A673 (cell line): ENCODE data around the gene USPL1. TPM values are rescaled to one million over a fixed set of nuclear protein-coding genes. Genes with fewer than 3 reads are reported as not detected.
A peak's percentile ranks its signal among the peaks of the same experiment; 100 is the strongest.

Experiments
- Bru-seq: library from RNA; stranded (reverse); fragments of 400-500 nt; gene quantifications from one replicate; lab custom pipeline; 2021; lab: Mats Ljungman, UMichigan
- BruChase-seq, 2 experiments: library from RNA; stranded (reverse); fragments of 400-500 nt; gene quantifications; one replicate each; lab custom pipeline; 2021; lab: Mats Ljungman, UMichigan
- BruUV-seq: library from RNA; stranded (reverse); fragments of 400-500 nt; replicated peaks from 2 replicates; lab custom pipeline; 2021; lab: Mats Ljungman, UMichigan
- CTCF ChIA-PET: fragments of 300-600 bp; sonication (Branson Sonifier 250); formaldehyde crosslinking; loops from one replicate; lab custom pipeline; 2022; ENCODE audit warnings: antibody characterized with exemption; lab: Charles Lee
- POLR2A ChIA-PET: fragments of 300-600 bp; sonication (Branson Sonifier 250); formaldehyde crosslinking; loops from one replicate; lab custom pipeline; 2022; ENCODE audit warnings: antibody characterized with exemption; ENCODE audit not compliant: low non-redundant PET; lab: Charles Lee
- DNase-seq: peaks from one replicate; pipeline ENCODE4 v3.0.0-alpha.2; 2015; ENCODE audit warnings: low spot score
- H3K27ac ChIP-seq: fragments of 200-600 bp; sonication (generic); 2 replicates; pipeline ENCODE4 v1.5.1; 2016; ENCODE audit warnings: mixed run types, low read depth, mild to moderate bottlenecking, mixed read lengths, antibody characterized with exemption, low read length; ENCODE audit not compliant: poor library complexity, severe bottlenecking
- H3K27me3 ChIP-seq: fragments of 200-600 bp; sonication (generic); replicated peaks from 2 replicates; pipeline ENCODE4 v1.6.1; 2017; ENCODE audit warnings: mixed run types, low read depth, mild to moderate bottlenecking, mixed read lengths, antibody characterized with exemption, low read length; ENCODE audit not compliant: insufficient read depth, poor library complexity
- H3K36me3 ChIP-seq: fragments of 200-600 bp; sonication (generic); 2 replicates; pipeline ENCODE4 v1.6.1; 2016; ENCODE audit warnings: mixed run types, mild to moderate bottlenecking, mixed read lengths, antibody characterized with exemption, low read length; ENCODE audit not compliant: insufficient read depth, poor library complexity, severe bottlenecking
- H3K4me1 ChIP-seq: fragments of 200-600 bp; sonication (generic); 2 replicates; pipeline ENCODE4 v1.6.1; 2017; ENCODE audit warnings: mixed run types, mild to moderate bottlenecking, mixed read lengths, antibody characterized with exemption, low read length; ENCODE audit not compliant: insufficient read depth, poor library complexity, severe bottlenecking
- H3K4me3 ChIP-seq: fragments of 200-600 bp; sonication (generic); 2 replicates; pipeline ENCODE4 v1.5.1; 2016; ENCODE audit warnings: low read depth, mixed run types, mild to moderate bottlenecking, mixed read lengths, low read length; ENCODE audit not compliant: poor library complexity, severe bottlenecking
- H3K9me3 ChIP-seq: fragments of 200-600 bp; sonication (generic); 2 replicates; pipeline ENCODE4 v1.6.1; 2016; ENCODE audit warnings: mixed run types, low read depth, mild to moderate bottlenecking, mixed read lengths, antibody characterized with exemption, low read length; ENCODE audit not compliant: poor library complexity, severe bottlenecking
- CTCF ChIP-seq: fragments of 300-800, 200-600 bp; sonication (generic); conservative IDR thresholded peaks from 2 replicates; pipeline ENCODE4 v1.5.1; 2017; ENCODE audit warnings: low read depth, mild to moderate bottlenecking, antibody characterized with exemption, low read length, moderate library complexity, mixed read lengths
- EZH2 ChIP-seq: fragments of 200-600 bp; sonication (generic); IDR thresholded peaks from 2 replicates; pipeline ENCODE4 v1.6.1; 2017; ENCODE audit warnings: borderline replicate concordance, low read depth, mild to moderate bottlenecking, mixed read lengths, antibody characterized with exemption, low read length; ENCODE audit not compliant: poor library complexity, severe bottlenecking
- intact Hi-C: fragments of 100-400 bp; cut with micrococcal nuclease; formaldehyde crosslinking; loops from one replicate; pipeline ENCODE4 v1.10.0; 2022; ENCODE audit not compliant: unreplicated experiment
- long read RNA-seq: library from polyadenylated mRNA; stranded (forward); transcript quantifications from one replicate; pipeline ENCODE4 v2.0.0, GENCODE V29; 2022
- total RNA-seq: library from RNA; stranded (reverse); gene quantifications from 2 replicates; pipeline ENCODE4 v1.2.3, GENCODE V29; 2021

USPL1 gene
- total RNA-seq (22.8 and 28.5 TPM in 2 replicates), Bru-seq, nascent RNA (percentile 92 among the genes with signal in this experiment), BruChase-seq, experiment 1, labeled RNA remaining after a 2-hour chase (percentile 91 among the genes with signal in this experiment), BruChase-seq, experiment 2, labeled RNA remaining after a 6-hour chase (percentile 74 among the genes with signal in this experiment)
- long read RNA-seq, full-length matches to known transcripts, result 8 of 24 reads
- long read RNA-seq, partial matches to known transcripts, result 2 of 24 reads
- long read RNA-seq, other reads (novel, unspliced or antisense), result 14 of 24 reads

GRCh38 chr13:30617315-30618185 is at the start of gene USPL1:
TSS of gene USPL1 (plus strand) at chr13:30617920. CDS start at chr13:30621141, 3,221 bp downstream.
- BruUV-seq, result no TSS peak

DNA sequence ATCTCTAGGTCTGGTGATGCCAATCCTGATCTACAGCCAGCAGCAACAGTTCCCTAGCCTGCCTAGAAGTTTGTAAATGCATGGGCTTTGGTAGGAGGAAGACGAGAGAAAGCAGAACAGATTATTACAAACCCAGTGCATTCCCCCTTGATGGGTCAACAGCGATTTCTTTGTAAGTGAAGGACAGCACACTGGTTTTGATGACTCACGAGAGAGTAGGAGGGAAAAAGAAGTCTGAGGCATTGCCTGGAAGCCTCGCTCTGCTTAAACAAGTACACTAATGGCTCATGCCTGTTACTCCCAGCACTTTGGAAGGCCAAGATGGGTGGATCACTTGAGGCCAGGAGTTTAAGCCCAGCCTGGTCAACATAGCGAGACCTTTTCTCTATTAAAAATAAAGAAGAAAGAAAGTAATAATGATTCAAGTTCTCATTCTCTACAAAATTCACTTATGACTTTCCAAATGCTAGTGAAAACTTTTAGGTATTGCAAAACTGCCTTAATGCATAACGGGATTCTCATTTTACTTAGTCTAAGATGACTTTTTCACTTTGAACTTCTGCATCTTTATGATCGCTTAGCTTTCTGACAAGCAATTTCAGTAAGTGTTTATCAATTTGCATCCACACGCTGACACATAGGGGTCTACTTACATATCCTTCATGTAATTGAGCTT is 47.7 kb upstream of the USPL1 start:
- no TSS peak for BruUV-seq
- ChIA-PET POLR2A (no interaction called here), CTCF (no interaction called here)
- intact Hi-C loops, result loop anchor here (5.0 kb wide), 1 partner anchor 103 kb away; the partner anchor contains the start of gene HMGB1
- H3K27ac ChIP-seq, result peak overlapping the region; percentile 66
- DNase-seq, result peak; percentile 81
- no peaks in the 10 kb centered on the region for H3K36me3 ChIP-seq
- H3K4me1 ChIP-seq, result peaks cover 33% of the 10 kb centered on the region
- no peaks in the 10 kb centered on the region for H3K9me3 ChIP-seq
- no peaks in the 10 kb centered on the region for H3K27me3 ChIP-seq
- TF ChIP-seq CTCF (no peak), EZH2 (no peak)
- no peak overlapping the region for H3K4me3 ChIP-seq

More at GRCh38 chr13:30617315-30618185, at the start of gene USPL1:
- Histone ChIP-seq H3K36me3 (peaks cover 7% of the 10 kb centered on the region), H3K27me3 (no peaks in the 10 kb centered on the region), H3K9me3 (no peaks in the 10 kb centered on the region), H3K27ac (peak within 1 kb of the TSS; percentile 99), H3K4me1 (peaks cover 7% of the 10 kb centered on the region), H3K4me3 (peak within 1 kb of the TSS; percentile 82)
- ChIA-PET POLR2A (interaction anchor here (0.5 to 0.7 kb wide), 4 partner anchors 11 to 543 kb away, joined by 3 to 5 read pairs (median 4); no protein-coding TSS in a partner anchor), CTCF (interaction anchor here (0.6 kb wide), 1 partner anchor 584 kb away, joined by 3 read pairs; no protein-coding TSS in a partner anchor)
- no peak; the same call in 1 of the 2 replicates for TF ChIP-seq CTCF
- no peak for TF ChIP-seq EZH2
- intact Hi-C loops, result loop anchor here (1.0 to 10.0 kb wide), 2 partner anchors 151 to 397 kb away; no protein-coding TSS in a partner anchor
- DNase-seq, result peak; percentile 99

DNA sequence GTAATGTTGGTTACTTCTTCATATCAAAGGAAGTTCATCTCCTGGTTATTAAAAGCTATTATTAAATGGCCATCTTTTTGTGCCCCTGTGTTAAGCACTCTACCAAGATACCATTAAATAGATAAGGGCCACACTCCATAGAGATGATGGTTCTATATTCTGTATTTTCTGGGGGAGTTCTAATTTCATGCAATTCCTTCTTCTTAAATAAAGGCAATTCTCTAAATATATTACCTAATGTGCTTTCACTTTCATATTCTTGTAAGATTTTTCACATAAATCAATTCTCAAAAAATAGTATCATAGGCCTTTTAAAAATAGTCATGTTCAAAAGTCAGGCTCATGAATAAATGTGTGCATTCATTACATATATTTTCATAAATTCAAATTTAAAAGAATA is 47.0 kb upstream of the USPL1 start:
- intact Hi-C loops, result loop anchor here (5.0 kb wide), 1 partner anchor 103 kb away; the partner anchor contains the start of gene HMGB1
- POLR2A ChIA-PET, result no interaction called here
- H3K27ac ChIP-seq, result peak overlapping the region; percentile 66

More for the DNA sequence above, 47.0 kb upstream of the USPL1 start:
- CTCF ChIA-PET, result no interaction called here
- Histone ChIP-seq H3K36me3 (no peaks in the 10 kb centered on the region), H3K27me3 (no peaks in the 10 kb centered on the region), H3K4me1 (peaks cover 34% of the 10 kb centered on the region), H3K4me3 (no peak overlapping the region), H3K9me3 (no peaks in the 10 kb centered on the region)
- TF ChIP-seq EZH2 (no peak), CTCF (no peak)
- BruUV-seq, result no TSS peak
- DNase-seq, result no peak
